KMS-11 (cell line): ENCODE results near the gene NAIF1.

Experiments
- H2AFZ ChIP-seq: fragments of 200-600 bp; sonication (generic); 2 replicates; pipeline ENCODE4 v1.6.1; 2016; ENCODE audit warnings: antibody characterized with exemption, mixed run types, low read depth
- H3K27ac ChIP-seq: fragments of 200-600 bp; sonication (generic); 2 replicates; pipeline ENCODE4 v1.6.1; 2016; ENCODE audit warnings: mild to moderate bottlenecking, mixed run types
- H3K27me3 ChIP-seq: fragments of 200-600 bp; sonication (generic); 2 replicates; pipeline ENCODE4 v1.6.1; 2017; ENCODE audit warnings: mild to moderate bottlenecking, low read depth, mixed run types, moderate library complexity; ENCODE audit not compliant: insufficient read depth
- H3K36me3 ChIP-seq: fragments of 200-600 bp; sonication (generic); 2 replicates; pipeline ENCODE4 v1.6.1; 2017; ENCODE audit warnings: mild to moderate bottlenecking, mixed run types; ENCODE audit not compliant: insufficient read depth
- H3K4me1 ChIP-seq: fragments of 200-600 bp; sonication (generic); 2 replicates; pipeline ENCODE4 v1.6.1; 2016; ENCODE audit warnings: mild to moderate bottlenecking, low read depth, mixed run types; ENCODE audit not compliant: poor library complexity, severe bottlenecking
- H3K4me2 ChIP-seq: fragments of 200-600 bp; sonication (generic); 2 replicates; pipeline ENCODE4 v1.7.0; 2016; ENCODE audit warnings: mild to moderate bottlenecking, mixed run types
- H3K4me3 ChIP-seq: fragments of 200-600 bp; sonication (generic); IDR thresholded peaks from 2 replicates; pipeline ENCODE4 v1.6.1; 2017; ENCODE audit warnings: low read depth, low read length, mixed read lengths; ENCODE audit not compliant: insufficient read depth
- H3K79me2 ChIP-seq: fragments of 200-600 bp; sonication (generic); 2 replicates; pipeline ENCODE4 v1.6.1; 2016; ENCODE audit warnings: low read depth, mixed run types; ENCODE audit not compliant: insufficient read depth
- H3K9ac ChIP-seq: fragments of 200-600 bp; sonication (generic); 2 replicates; pipeline ENCODE4 v1.6.1; 2016; ENCODE audit warnings: mild to moderate bottlenecking, mixed run types
- H4K20me1 ChIP-seq: fragments of 200-600 bp; sonication (generic); 2 replicates; pipeline ENCODE4 v1.6.1; 2016; ENCODE audit warnings: mild to moderate bottlenecking, mixed run types; ENCODE audit not compliant: insufficient read depth
- CTCF ChIP-seq: fragments of 200-600 bp; sonication (generic); conservative IDR thresholded peaks from 2 replicates; pipeline ENCODE4 v1.6.1; 2017; ENCODE audit warnings: low read depth, mild to moderate bottlenecking, antibody characterized with exemption, low read length, moderate library complexity, mixed read lengths

Gene NAIF1

GRCh38 chr9:128057724-128058409 lies 9.3 kb downstream of the NAIF1 start:
- Histone ChIP-seq H3K27me3 (no peaks in the 10 kb centered on the region), H4K20me1 (no peaks in the 10 kb centered on the region), H3K27ac (no peak overlapping the region), H3K4me1 (peaks cover 16% of the 10 kb centered on the region), H3K4me2 (no peak overlapping the region), H2AFZ (no peak overlapping the region), H3K4me3 (no peak overlapping the region), H3K36me3 (no peaks in the 10 kb centered on the region), H3K79me2 (no peaks in the 10 kb centered on the region), H3K9ac (no peak overlapping the region)
- no peak for TF ChIP-seq CTCF

DNA sequence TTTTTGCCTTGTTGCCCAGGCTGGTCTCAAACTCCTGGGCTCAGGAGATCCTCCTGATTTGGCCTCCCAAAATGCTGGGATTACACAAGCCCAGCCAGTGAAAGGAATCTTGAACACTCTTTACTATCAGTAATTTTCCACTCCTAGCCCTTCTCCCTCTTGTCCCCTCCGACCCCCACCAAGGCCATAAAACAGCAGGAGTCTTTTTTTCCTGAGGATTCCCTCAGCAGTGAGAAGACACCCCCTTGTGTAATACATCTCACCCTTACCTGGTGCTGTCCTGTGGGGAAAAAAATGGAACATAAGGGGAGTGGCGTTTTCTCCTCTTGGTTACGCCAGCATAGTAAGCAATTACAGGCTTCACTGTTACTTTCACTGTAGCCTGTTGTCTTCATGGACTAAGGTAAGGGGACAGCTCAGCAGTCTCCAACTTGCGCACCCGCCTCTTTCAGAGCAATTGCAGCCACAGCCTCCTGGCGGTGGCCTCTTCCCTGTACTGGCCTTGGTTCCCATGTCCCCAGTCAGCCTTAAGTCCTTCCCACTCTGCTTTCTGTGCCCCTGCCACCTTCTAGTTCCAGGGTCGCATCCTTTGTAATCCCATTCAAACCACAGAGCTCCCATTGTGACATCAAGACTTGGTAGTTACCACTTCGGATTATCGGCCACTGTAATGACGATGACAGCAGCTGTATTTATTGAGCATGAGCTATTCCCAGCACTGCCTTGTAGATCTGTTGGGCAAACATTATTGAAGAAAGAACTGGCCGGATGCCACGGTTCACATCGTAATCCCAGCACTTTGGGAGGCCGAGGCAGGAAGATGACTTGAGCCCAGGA lies 10.0 kb downstream of the NAIF1 start:
- Histone ChIP-seq H3K4me3 (no peak overlapping the region), H3K9ac (no peak overlapping the region), H3K4me2 (no peak overlapping the region), H3K36me3 (no peaks in the 10 kb centered on the region), H3K27ac (no peak overlapping the region), H2AFZ (no peak overlapping the region), H3K79me2 (no peaks in the 10 kb centered on the region), H3K4me1 (peaks cover 16% of the 10 kb centered on the region), H4K20me1 (no peaks in the 10 kb centered on the region), H3K27me3 (no peaks in the 10 kb centered on the region)
- no peak for TF ChIP-seq CTCF

- Histone ChIP-seq H2AFZ (no peak overlapping the region), H3K4me2 (no peak overlapping the region), H3K9ac (no peak overlapping the region), H3K36me3 (no peaks in the 10 kb centered on the region), H3K4me3 (no peak overlapping the region), H3K79me2 (no peaks in the 10 kb centered on the region), H3K27me3 (no peaks in the 10 kb centered on the region), H3K27ac (no peak overlapping the region), H3K4me1 (peaks cover 10% of the 10 kb centered on the region), H4K20me1 (no peaks in the 10 kb centered on the region)
- TF ChIP-seq CTCF, result no peak
Observed at GRCh38 chr9:128056086-128056485, 11.0 kb downstream of the NAIF1 start.

DNA sequence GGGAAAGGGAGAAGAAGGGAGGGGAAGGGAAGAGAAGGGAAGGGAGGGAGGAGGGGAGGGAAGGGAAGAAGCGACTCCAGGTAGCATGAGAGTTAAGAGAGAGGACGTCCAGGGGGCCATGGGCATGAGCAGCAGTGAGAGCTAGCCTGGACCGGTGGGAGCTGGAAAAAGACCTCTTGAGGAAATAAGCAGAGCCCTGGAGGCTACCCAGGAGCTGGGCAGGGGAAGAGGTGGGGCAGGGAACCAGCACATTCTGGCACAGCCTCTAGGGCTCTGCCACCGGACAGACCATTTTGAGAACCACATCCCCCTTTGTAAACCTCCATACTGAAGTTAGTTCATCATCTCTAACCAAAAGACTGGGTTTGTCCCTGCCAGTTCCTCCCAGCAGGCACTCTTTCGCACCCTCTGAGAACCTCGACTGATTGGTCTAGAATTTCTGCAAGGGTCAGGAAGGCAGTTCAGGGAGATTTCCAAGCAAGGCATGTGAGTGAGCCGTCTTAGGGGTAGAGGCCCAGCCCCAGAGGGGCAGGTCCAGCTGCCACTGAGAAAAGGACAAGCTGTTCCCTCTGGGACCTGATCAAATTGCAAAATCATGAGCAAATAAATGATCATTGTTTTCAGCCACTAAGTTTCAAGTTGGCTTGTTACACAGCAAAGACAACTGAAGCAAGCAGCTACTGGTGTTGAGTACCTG lies 11.6 kb downstream of the NAIF1 start:
- no peak overlapping the region for H3K4me2 ChIP-seq
- H2AFZ ChIP-seq, result no peak overlapping the region
- H3K36me3 ChIP-seq, result no peaks in the 10 kb centered on the region
- TF ChIP-seq CTCF, result no peak
- H3K27me3 ChIP-seq, result no peaks in the 10 kb centered on the region
- no peak overlapping the region for H3K9ac ChIP-seq
- H3K4me1 ChIP-seq, result peaks cover 4% of the 10 kb centered on the region
- H3K4me3 ChIP-seq, result no peak overlapping the region
- H4K20me1 ChIP-seq, result no peaks in the 10 kb centered on the region
- no peak overlapping the region for H3K27ac ChIP-seq
- no peaks in the 10 kb centered on the region for H3K79me2 ChIP-seq
